Astrocyte (in vitro differentiated cells and primary cell): ENCODE data around the gene DES. TPM values are rescaled to one million over a fixed set of nuclear protein-coding genes. Genes with fewer than 3 reads are reported as not detected.
"Not testable (repeated sequence)": the region's sequence is repeated elsewhere in the genome, so short reads cannot be mapped to it uniquely, and the experiment has no call there.

ENCODE experiments used
- DNase-seq: peaks from one replicate; pipeline ENCODE4 v3.0.0-alpha.2; 2010; ENCODE audit warnings: low read depth
- FAIRE-seq: peaks from 2 replicates; lab custom pipeline; 2011; peaks lifted over from hg19 to GRCh38; lab: Jason Lieb, UNC
- H2AFZ ChIP-seq: 2 replicates; pipeline ENCODE4 v1.6.0; 2012; ENCODE audit warnings: low read depth, low read length, inconsistent platforms
- H3K27ac ChIP-seq: 2 replicates; pipeline ENCODE4 v1.5.1; 2011; ENCODE audit warnings: low read depth, low read length, inconsistent platforms
- H3K27me3 ChIP-seq: 2 replicates; pipeline ENCODE4 v1.6.0; 2011; ENCODE audit warnings: low read length, inconsistent platforms; ENCODE audit not compliant: insufficient read depth
- H3K36me3 ChIP-seq: 2 replicates; pipeline ENCODE4 v1.5.1; 2011; ENCODE audit warnings: low read length, inconsistent platforms; ENCODE audit not compliant: insufficient read depth
- H3K4me1 ChIP-seq: 2 replicates; pipeline ENCODE4 v1.5.1; 2011; ENCODE audit warnings: low read length, inconsistent platforms; ENCODE audit not compliant: insufficient read depth
- H3K4me2 ChIP-seq: 2 replicates; pipeline ENCODE4 v1.6.0; 2012; ENCODE audit warnings: low read length, inconsistent platforms
- H3K4me3 ChIP-seq: 2 replicates; pipeline ENCODE4 v1.5.1; 2011; ENCODE audit warnings: low read depth, mild to moderate bottlenecking, low read length, inconsistent platforms; ENCODE audit not compliant: insufficient read depth
- H3K79me2 ChIP-seq: 2 replicates; pipeline ENCODE4 v1.6.0; 2012; ENCODE audit warnings: mild to moderate bottlenecking, low read length, inconsistent platforms; ENCODE audit not compliant: insufficient read depth
- H3K9ac ChIP-seq: 2 replicates; pipeline ENCODE4 v1.6.0; 2012; ENCODE audit warnings: mild to moderate bottlenecking, low read length, inconsistent platforms
- H3K9me3 ChIP-seq: 2 replicates; pipeline ENCODE4 v1.5.1; 2012; ENCODE audit warnings: low read depth, mild to moderate bottlenecking, low read length, inconsistent platforms; ENCODE audit not compliant: insufficient read depth
- H4K20me1 ChIP-seq: 2 replicates; pipeline ENCODE4 v1.6.0; 2012; ENCODE audit warnings: low read length, inconsistent platforms; ENCODE audit not compliant: insufficient read depth
- H3K27ac Mint-ChIP-seq: one replicate; pipeline ENCODE4 v1.8.0; 2021; ENCODE audit warnings: mild to moderate bottlenecking, mixed read lengths; ENCODE audit not compliant: unreplicated experiment
- H3K27me3 Mint-ChIP-seq: one replicate; pipeline ENCODE4 v1.8.0; 2021; ENCODE audit warnings: low read depth, mixed read lengths; ENCODE audit not compliant: unreplicated experiment
- H3K36me3 Mint-ChIP-seq: one replicate; pipeline ENCODE4 v1.8.0; 2021; ENCODE audit warnings: low read depth, mixed read lengths; ENCODE audit not compliant: unreplicated experiment
- H3K4me1 Mint-ChIP-seq: one replicate; pipeline ENCODE4 v1.8.0; 2021; ENCODE audit warnings: low read depth, mixed read lengths; ENCODE audit not compliant: unreplicated experiment
- H3K4me3 Mint-ChIP-seq: one replicate; pipeline ENCODE4 v1.8.0; 2021; ENCODE audit warnings: mild to moderate bottlenecking, moderate library complexity, mixed read lengths; ENCODE audit not compliant: unreplicated experiment
- H3K9me3 Mint-ChIP-seq: one replicate; pipeline ENCODE4 v1.8.0; 2021; ENCODE audit warnings: mild to moderate bottlenecking, mixed read lengths; ENCODE audit not compliant: unreplicated experiment
- EZH2 ChIP-seq: IDR thresholded peaks from 2 replicates; pipeline ENCODE4 v1.6.1; 2012; ENCODE audit warnings: mild to moderate bottlenecking, low read length, inconsistent platforms; ENCODE audit not compliant: insufficient read depth
- total RNA-seq: library from RNA; stranded (reverse); gene quantifications from 2 replicates; pipeline ENCODE4 v1.2.1, GENCODE V29; 2021
- TF ChIP-seq, protein P1 (sequence below): IDR thresholded peaks from 2 replicates; pipeline ENCODE4 v1.5.1; 2011; ENCODE audit warnings: low read depth, mild to moderate bottlenecking, inconsistent platforms, low read length, moderate library complexity; ENCODE audit not compliant: insufficient read depth

The DES gene
- total RNA-seq, 1 donor from 2014 or later: 5.4 TPM

GRCh38 chr2:219405958-219406860, 12.0 kb upstream of the DES start:
- peak overlapping the region; percentile 97 for H3K27ac Mint-ChIP-seq
- DNase-seq (no peak), FAIRE-seq (no peak)
- H3K4me1 Mint-ChIP-seq: peaks cover 34% of the 10 kb centered on the region
- H4K20me1 ChIP-seq: no peaks in the 10 kb centered on the region
- no peaks in the 10 kb centered on the region for H3K27me3 ChIP-seq
- no peaks in the 10 kb centered on the region for H3K36me3 ChIP-seq
- no peak overlapping the region for H2AFZ ChIP-seq
- peak overlapping the region; percentile 89 for H3K27ac ChIP-seq
- no peaks in the 10 kb centered on the region for H3K79me2 ChIP-seq
- H3K9ac ChIP-seq: peak overlapping the region; percentile 70
- H3K9me3 Mint-ChIP-seq: no peaks in the 10 kb centered on the region
- peaks cover 20% of the 10 kb centered on the region for H3K4me1 ChIP-seq
- H3K4me2 ChIP-seq: peak overlapping the region; percentile 54
- peak overlapping the region; percentile 48 for H3K4me3 Mint-ChIP-seq
- no peaks in the 10 kb centered on the region for H3K27me3 Mint-ChIP-seq
- no peaks in the 10 kb centered on the region for H3K9me3 ChIP-seq
- TF ChIP-seq EZH2: no peak
- TF ChIP-seq, protein P1, sequence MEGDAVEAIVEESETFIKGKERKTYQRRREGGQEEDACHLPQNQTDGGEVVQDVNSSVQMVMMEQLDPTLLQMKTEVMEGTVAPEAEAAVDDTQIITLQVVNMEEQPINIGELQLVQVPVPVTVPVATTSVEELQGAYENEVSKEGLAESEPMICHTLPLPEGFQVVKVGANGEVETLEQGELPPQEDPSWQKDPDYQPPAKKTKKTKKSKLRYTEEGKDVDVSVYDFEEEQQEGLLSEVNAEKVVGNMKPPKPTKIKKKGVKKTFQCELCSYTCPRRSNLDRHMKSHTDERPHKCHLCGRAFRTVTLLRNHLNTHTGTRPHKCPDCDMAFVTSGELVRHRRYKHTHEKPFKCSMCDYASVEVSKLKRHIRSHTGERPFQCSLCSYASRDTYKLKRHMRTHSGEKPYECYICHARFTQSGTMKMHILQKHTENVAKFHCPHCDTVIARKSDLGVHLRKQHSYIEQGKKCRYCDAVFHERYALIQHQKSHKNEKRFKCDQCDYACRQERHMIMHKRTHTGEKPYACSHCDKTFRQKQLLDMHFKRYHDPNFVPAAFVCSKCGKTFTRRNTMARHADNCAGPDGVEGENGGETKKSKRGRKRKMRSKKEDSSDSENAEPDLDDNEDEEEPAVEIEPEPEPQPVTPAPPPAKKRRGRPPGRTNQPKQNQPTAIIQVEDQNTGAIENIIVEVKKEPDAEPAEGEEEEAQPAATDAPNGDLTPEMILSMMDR: no peak
- no peaks in the 10 kb centered on the region for H3K36me3 Mint-ChIP-seq
- no peak overlapping the region for H3K4me3 ChIP-seq

DNA sequence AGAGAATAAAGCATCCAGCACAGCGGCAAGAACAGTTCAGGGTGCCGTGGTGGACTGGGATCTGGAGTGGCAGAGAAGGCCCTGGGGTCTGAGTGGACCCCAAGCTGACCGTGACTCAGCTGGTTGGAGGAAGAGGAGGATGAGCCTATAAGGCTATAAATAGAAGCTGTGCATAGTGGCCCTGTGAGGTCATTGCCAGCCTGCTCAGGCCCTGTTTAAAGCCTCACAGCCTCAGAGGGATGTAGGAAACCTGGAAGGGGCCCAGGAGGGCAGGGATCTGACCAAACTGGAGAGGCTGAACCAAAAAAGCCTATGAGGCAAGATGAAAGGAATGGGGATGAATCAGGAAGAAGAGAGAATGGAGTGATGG, 11.3 kb upstream of the DES start:
- H3K9ac ChIP-seq: peak overlapping the region; percentile 70
- H3K27me3 ChIP-seq: no peaks in the 10 kb centered on the region
- peak overlapping the region; percentile 97 for H3K27ac Mint-ChIP-seq
- H3K27me3 Mint-ChIP-seq: no peaks in the 10 kb centered on the region
- H3K4me1 ChIP-seq: peaks cover 20% of the 10 kb centered on the region
- H3K4me1 Mint-ChIP-seq: peaks cover 34% of the 10 kb centered on the region
- no peaks in the 10 kb centered on the region for H3K9me3 ChIP-seq
- FAIRE-seq (peak; percentile 93), DNase-seq (peak; percentile 92)
- H4K20me1 ChIP-seq: no peaks in the 10 kb centered on the region
- no peak overlapping the region for H3K4me3 ChIP-seq
- H3K79me2 ChIP-seq: no peaks in the 10 kb centered on the region
- no peaks in the 10 kb centered on the region for H3K36me3 Mint-ChIP-seq
- peak overlapping the region; percentile 89 for H3K27ac ChIP-seq
- peaks cover 3% of the 10 kb centered on the region for H3K9me3 Mint-ChIP-seq
- H3K4me3 Mint-ChIP-seq: peak overlapping the region; percentile 48
- TF ChIP-seq, protein P1: no peak
- no peak for TF ChIP-seq EZH2
- no peak overlapping the region for H2AFZ ChIP-seq
- no peaks in the 10 kb centered on the region for H3K36me3 ChIP-seq
- H3K4me2 ChIP-seq: peak overlapping the region; percentile 54

GRCh38 chr2:219407343-219407742, 10.8 kb upstream of the DES start:
- H2AFZ ChIP-seq, H3K9me3 Mint-ChIP-seq, H3K79me2 ChIP-seq, H3K27me3 ChIP-seq, DNase-seq, H3K4me3 ChIP-seq, H3K4me3 Mint-ChIP-seq, H3K27me3 Mint-ChIP-seq, H4K20me1 ChIP-seq, FAIRE-seq, H3K9me3 ChIP-seq, H3K36me3 Mint-ChIP-seq, H3K36me3 ChIP-seq, H3K9ac ChIP-seq: not testable (repeated sequence)
- H3K27ac ChIP-seq: peak overlapping the region; percentile 42
- H3K4me1 ChIP-seq: peaks cover 20% of the 10 kb centered on the region
- Mint-ChIP-seq H3K27ac (peak overlapping the region; percentile 97), H3K4me1 (peaks cover 30% of the 10 kb centered on the region)
- H3K4me2 ChIP-seq: peak overlapping the region; percentile 54
